Mucosa of stomach (tissue), 1 donor: Measurements from ENCODE around the gene UBXN10.

Source experiments
- H3K27me3 ChIP-seq: one replicate; pipeline ENCODE4 v1.7.0; 2013; ENCODE audit warnings: mild to moderate bottlenecking, low read length; ENCODE audit not compliant: control insufficient read depth, insufficient read depth
- H3K36me3 ChIP-seq: one replicate; pipeline ENCODE4 v1.7.0; 2013; ENCODE audit warnings: low read length; ENCODE audit not compliant: control insufficient read depth, insufficient read depth
- H3K4me1 ChIP-seq: one replicate; pipeline ENCODE4 v1.7.0; 2013; ENCODE audit warnings: mild to moderate bottlenecking, low read length; ENCODE audit not compliant: control insufficient read depth, insufficient read depth
- H3K4me3 ChIP-seq: one replicate; pipeline ENCODE4 v1.7.0; 2013; ENCODE audit warnings: low read length
- H3K9ac ChIP-seq: one replicate; pipeline ENCODE4 v1.7.0; 2013; ENCODE audit warnings: mild to moderate bottlenecking, low read length, moderate library complexity
- H3K9me3 ChIP-seq: one replicate; pipeline ENCODE4 v1.7.0; 2013; ENCODE audit warnings: mild to moderate bottlenecking, low read length, moderate library complexity; ENCODE audit not compliant: control insufficient read depth
- donor health status: Pancreatic carcinoma.

UBXN10 gene

GRCh38 chr1:20179371-20180128 is 6.3 kb upstream of the UBXN10 start:
- no peaks in the 10 kb centered on the region for H3K9me3 ChIP-seq
- peaks cover 16% of the 10 kb centered on the region for H3K4me1 ChIP-seq
- no peak overlapping the region for H3K4me3 ChIP-seq
- no peak overlapping the region for H3K9ac ChIP-seq
- H3K27me3 ChIP-seq = no peaks in the 10 kb centered on the region
- H3K36me3 ChIP-seq = no peaks in the 10 kb centered on the region

GRCh38 chr1:20180129-20180843 is 5.6 kb upstream of the UBXN10 start:
- no peaks in the 10 kb centered on the region for H3K36me3 ChIP-seq
- no peaks in the 10 kb centered on the region for H3K9me3 ChIP-seq
- H3K9ac ChIP-seq = no peak overlapping the region
- H3K27me3 ChIP-seq = peaks cover 6% of the 10 kb centered on the region
- H3K4me3 ChIP-seq = no peak overlapping the region
- peaks cover 18% of the 10 kb centered on the region for H3K4me1 ChIP-seq

- H3K4me3 ChIP-seq = no peak overlapping the region
- H3K36me3 ChIP-seq = no peaks in the 10 kb centered on the region
- peaks cover 7% of the 10 kb centered on the region for H3K27me3 ChIP-seq
- H3K4me1 ChIP-seq = peaks cover 22% of the 10 kb centered on the region
- H3K9me3 ChIP-seq = no peaks in the 10 kb centered on the region
- no peak overlapping the region for H3K9ac ChIP-seq
Measured at GRCh38 chr1:20180844-20181207, 5.1 kb upstream of the UBXN10 start.

DNA sequence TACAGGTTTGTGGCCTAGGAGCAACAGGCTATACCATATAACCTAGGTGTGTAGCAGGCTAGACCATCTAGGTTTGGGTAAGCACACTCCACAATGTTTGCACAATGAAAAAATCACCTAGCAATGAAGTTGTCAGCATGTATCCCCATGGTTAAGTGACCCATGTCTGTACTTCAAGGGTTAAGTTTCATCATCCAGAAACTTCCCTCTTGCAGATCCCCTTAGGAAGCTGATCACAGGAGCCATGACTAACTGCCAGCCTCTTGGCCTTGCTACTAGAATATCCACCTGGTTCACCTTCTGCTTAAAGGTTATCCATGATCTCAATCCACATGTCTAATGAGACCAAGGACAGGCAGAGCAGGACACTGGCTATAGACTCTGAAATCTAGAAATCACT is 3.5 kb upstream of the UBXN10 start:
- Histone ChIP-seq H3K9me3 (no peaks in the 10 kb centered on the region), H3K4me1 (peaks cover 36% of the 10 kb centered on the region), H3K4me3 (no peak overlapping the region), H3K27me3 (peaks cover 9% of the 10 kb centered on the region), H3K36me3 (no peaks in the 10 kb centered on the region), H3K9ac (no peak overlapping the region)

GRCh38 chr1:20183035-20183434 is 2.9 kb upstream of the UBXN10 start:
- H3K27me3 ChIP-seq = peaks cover 9% of the 10 kb centered on the region
- no peaks in the 10 kb centered on the region for H3K9me3 ChIP-seq
- H3K4me3 ChIP-seq = no peak overlapping the region
- peaks cover 43% of the 10 kb centered on the region for H3K4me1 ChIP-seq
- H3K36me3 ChIP-seq = no peaks in the 10 kb centered on the region
- no peak overlapping the region for H3K9ac ChIP-seq

- Histone ChIP-seq H3K4me3 (no peak overlapping the region), H3K27me3 (peaks cover 9% of the 10 kb centered on the region), H3K9me3 (no peaks in the 10 kb centered on the region), H3K4me1 (peaks cover 45% of the 10 kb centered on the region), H3K36me3 (no peaks in the 10 kb centered on the region), H3K9ac (no peak overlapping the region)
Measured at GRCh38 chr1:20183616-20184271, 2.2 kb upstream of the UBXN10 start.

- H3K4me1 ChIP-seq = peaks cover 45% of the 10 kb centered on the region
- H3K9ac ChIP-seq = no peak overlapping the region
- no peaks in the 10 kb centered on the region for H3K9me3 ChIP-seq
- peaks cover 9% of the 10 kb centered on the region for H3K27me3 ChIP-seq
- H3K4me3 ChIP-seq = no peak overlapping the region
- no peaks in the 10 kb centered on the region for H3K36me3 ChIP-seq
Measured at GRCh38 chr1:20184481-20184900, 1.4 kb upstream of the UBXN10 start.

DNA sequence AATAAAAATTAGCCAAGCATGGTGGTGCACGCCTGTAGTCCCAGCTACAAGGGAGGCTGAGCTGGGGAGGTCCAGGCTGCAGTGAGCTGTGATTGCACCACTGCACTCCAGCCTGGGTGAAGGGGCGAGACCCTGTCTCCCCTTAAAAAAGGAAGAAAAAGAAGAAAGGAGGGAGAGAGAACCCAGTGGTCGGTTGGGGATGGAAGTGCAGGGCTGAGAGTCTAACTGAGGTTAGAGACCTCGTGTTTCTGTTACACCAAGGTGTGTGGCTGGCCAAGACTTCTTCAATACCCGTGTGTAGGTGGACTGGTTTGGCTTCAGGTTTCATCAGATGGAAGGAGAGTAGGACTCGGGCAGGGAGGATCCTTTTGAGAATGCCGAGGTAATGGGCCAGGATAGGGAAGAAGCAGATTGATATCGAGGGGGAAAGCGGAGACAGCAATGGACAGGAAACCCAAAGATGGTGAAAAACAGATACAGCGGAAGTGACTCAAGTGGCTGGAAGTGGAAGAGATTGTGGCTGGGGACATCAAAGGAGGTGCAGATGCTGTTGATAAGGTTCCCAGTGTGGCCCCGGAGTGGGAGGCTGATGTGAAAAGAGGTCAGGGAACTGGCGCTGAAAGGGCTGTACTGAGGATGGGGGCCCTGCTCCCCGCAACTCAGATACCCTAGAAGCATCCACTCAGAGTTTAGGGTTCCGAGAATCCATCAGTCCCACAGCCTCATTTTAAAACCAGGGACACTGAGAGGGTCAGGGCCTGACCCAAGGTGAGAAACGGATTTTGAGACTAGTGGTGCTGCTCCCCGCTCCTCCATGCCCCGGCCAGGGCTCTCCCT is 681 bp upstream of the UBXN10 start:
- Histone ChIP-seq H3K4me3 (no peak overlapping the region), H3K27me3 (peaks cover 9% of the 10 kb centered on the region), H3K4me1 (peaks cover 41% of the 10 kb centered on the region), H3K36me3 (no peaks in the 10 kb centered on the region), H3K9ac (no peak overlapping the region), H3K9me3 (no peaks in the 10 kb centered on the region)

- Histone ChIP-seq H3K36me3 (no peaks in the 10 kb centered on the region), H3K9ac (peak overlapping the region; percentile 72), H3K9me3 (no peaks in the 10 kb centered on the region), H3K4me1 (peaks cover 33% of the 10 kb centered on the region), H3K4me3 (no peak overlapping the region), H3K27me3 (peaks cover 9% of the 10 kb centered on the region)
Measured at GRCh38 chr1:20187103-20187812, 1.4 kb downstream of the UBXN10 start.

- Histone ChIP-seq H3K4me1 (peaks cover 33% of the 10 kb centered on the region), H3K27me3 (peaks cover 9% of the 10 kb centered on the region), H3K4me3 (no peak overlapping the region), H3K9ac (no peak overlapping the region), H3K36me3 (no peaks in the 10 kb centered on the region), H3K9me3 (no peaks in the 10 kb centered on the region)
Measured at GRCh38 chr1:20187813-20188454, 2.0 kb downstream of the UBXN10 start.

GRCh38 chr1:20188455-20188817 is 2.5 kb downstream of the UBXN10 start:
- no peak overlapping the region for H3K4me3 ChIP-seq
- no peaks in the 10 kb centered on the region for H3K9me3 ChIP-seq
- peaks cover 9% of the 10 kb centered on the region for H3K27me3 ChIP-seq
- H3K9ac ChIP-seq = no peak overlapping the region
- H3K4me1 ChIP-seq = peaks cover 32% of the 10 kb centered on the region
- no peaks in the 10 kb centered on the region for H3K36me3 ChIP-seq
